CD8-positive, alpha-beta memory T cell (primary cell): ENCODE measurements around the gene B4GALT5. TPM values are rescaled to one million over a fixed set of nuclear protein-coding genes. Genes with fewer than 3 reads are reported as not detected.
A peak's percentile ranks its signal among the peaks of the same experiment; 100 is the strongest.
"Not testable (repeated sequence)": the region's sequence is repeated elsewhere in the genome, so short reads cannot be mapped to it uniquely, and the experiment has no call there.

ENCODE experiments used
- CTCF ChIA-PET: fragments of 350-600 bp; sonication (Branson Sonifier 250); formaldehyde crosslinking; loops from one replicate; lab custom pipeline; 2021; ENCODE audit warnings: antibody characterized with exemption; lab: Charles Lee
- POLR2A ChIA-PET: fragments of 350-600 bp; sonication (Branson Sonifier 250); formaldehyde crosslinking; loops from one replicate; lab custom pipeline; 2021; ENCODE audit warnings: antibody characterized with exemption; lab: Charles Lee
- DNase-seq, 5 donors: peaks; one replicate each; pipeline versions ENCODE4 v3.0.0 to v3.0.0-alpha.2; 2020 to 2022; ENCODE audit warnings: mixed read lengths in 1 of 5
- H3K27ac ChIP-seq: one replicate; pipeline ENCODE4 v1.7.0; 2013; ENCODE audit warnings: low read depth, mild to moderate bottlenecking, low read length, moderate library complexity
- H3K27me3 ChIP-seq: 2 replicates; pipeline ENCODE4 v1.7.0; 2013; ENCODE audit warnings: low read length, mild to moderate bottlenecking; ENCODE audit not compliant: insufficient read depth, poor library complexity, severe bottlenecking
- H3K36me3 ChIP-seq: 2 replicates; pipeline ENCODE4 v1.7.0; 2013; ENCODE audit warnings: mild to moderate bottlenecking, low read length, moderate library complexity; ENCODE audit not compliant: insufficient read depth
- H3K4me1 ChIP-seq: 2 replicates; pipeline ENCODE4 v1.7.0; 2013; ENCODE audit warnings: mild to moderate bottlenecking, low read length, moderate library complexity; ENCODE audit not compliant: insufficient read depth
- H3K4me3 ChIP-seq: 2 replicates; pipeline ENCODE4 v1.7.0; 2013; ENCODE audit warnings: mild to moderate bottlenecking, low read length
- H3K9me3 ChIP-seq: 2 replicates; pipeline ENCODE4 v1.7.0; 2013; ENCODE audit warnings: mild to moderate bottlenecking, low read length
- H3K27ac Mint-ChIP-seq, 8 donors: one replicate each; pipeline ENCODE4 v1.8.0; 2020 to 2021; ENCODE audit warnings: mixed read lengths in 8 of 8, mild to moderate bottlenecking in 6 of 8, inconsistent platforms in 3 of 8, moderate library complexity in 3 of 8
- H3K27me3 Mint-ChIP-seq, 2 donors: one replicate each; pipeline ENCODE4 v1.8.0; 2020 to 2021; ENCODE audit warnings: mixed read lengths in 2 of 2, mild to moderate bottlenecking in 1 of 2, moderate library complexity in 1 of 2
- H3K36me3 Mint-ChIP-seq, 3 donors: one replicate each; pipeline ENCODE4 v1.8.0; 2020 to 2021; ENCODE audit warnings: mixed read lengths in 3 of 3, inconsistent platforms in 1 of 3, mild to moderate bottlenecking in 1 of 3
- H3K4me1 Mint-ChIP-seq, 3 donors: one replicate each; pipeline ENCODE4 v1.8.0; 2020 to 2021; ENCODE audit warnings: mixed read lengths in 3 of 3, inconsistent platforms in 1 of 3, mild to moderate bottlenecking in 1 of 3
- H3K4me3 Mint-ChIP-seq, 7 donors: one replicate each; pipeline ENCODE4 v1.8.0; 2020 to 2021; ENCODE audit warnings: mixed read lengths in 7 of 7, mild to moderate bottlenecking in 6 of 7, moderate library complexity in 4 of 7, inconsistent platforms in 2 of 7
- H3K9me3 Mint-ChIP-seq, 5 donors: one replicate each; pipeline ENCODE4 v1.8.0; 2020 to 2022; ENCODE audit warnings: mixed read lengths in 5 of 5, mild to moderate bottlenecking in 3 of 5, moderate library complexity in 2 of 5, inconsistent platforms in 1 of 5
- polyA plus RNA-seq: library from polyadenylated mRNA; unstranded; fragments of 300-500 nt; fragmentation: Illumina TruSeq; gene quantifications from one replicate; pipeline ENCODE4 v1.2.3, GENCODE V29; 2021
- total RNA-seq, 2 experiments: library from RNA; stranded (reverse); gene quantifications; one replicate each; pipeline ENCODE4 v1.2.3, GENCODE V29; 2021

The B4GALT5 gene
- total and polyA plus RNA-seq, 3 experiments from 2014 or later = 2.0 to 39.1 (median 37.5) TPM

GRCh38 chr20:49727894-49728885, 14.5 kb upstream of the B4GALT5 start:
- Mint-ChIP-seq H3K27me3 (peaks cover 0 to 8% of the 10 kb centered on the region in 2 donors), H3K9me3 (no peaks in the 10 kb centered on the region), H3K4me3 (no peak overlapping the region), H3K27ac (no peak overlapping the region), H3K4me1 (peaks cover 11 to 12% (median 12%) of the 10 kb centered on the region in 3 donors), H3K36me3 (no peaks in the 10 kb centered on the region)
- no peak for DNase-seq
- Histone ChIP-seq H3K4me1 (peaks cover 7% of the 10 kb centered on the region), H3K4me3 (no peak overlapping the region), H3K36me3 (no peaks in the 10 kb centered on the region), H3K9me3 (no peaks in the 10 kb centered on the region), H3K27me3 (no peaks in the 10 kb centered on the region), H3K27ac (no peak overlapping the region)
- ChIA-PET POLR2A (interaction anchor here (0.6 kb wide), 1 partner anchor 223 kb away, joined by 7 read pairs; no protein-coding TSS in a partner anchor), CTCF (no interaction called here)

DNA sequence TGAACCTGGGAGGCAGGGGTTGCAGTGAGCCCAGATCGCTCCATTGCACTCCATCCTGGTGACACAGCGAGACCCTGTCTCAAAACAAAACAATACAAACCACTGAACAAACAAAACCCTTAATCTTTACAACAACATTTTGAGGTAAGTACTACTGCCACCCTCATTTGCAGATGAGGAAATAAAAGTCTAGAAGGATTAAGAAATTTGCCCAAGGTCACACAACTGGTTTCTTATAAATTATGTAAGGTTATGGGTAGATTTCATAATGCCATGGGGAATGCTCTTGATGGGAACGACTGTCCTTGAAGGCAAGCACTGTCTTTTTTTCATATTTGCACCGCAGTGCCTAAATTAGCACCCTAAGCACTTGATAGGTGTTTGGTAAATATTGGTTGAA, 13.8 kb upstream of the B4GALT5 start:
- no peak for DNase-seq
- H3K4me1 Mint-ChIP-seq = peaks cover 11 to 12% (median 12%) of the 10 kb centered on the region in 3 donors
- H3K27me3 ChIP-seq = no peaks in the 10 kb centered on the region
- no peaks in the 10 kb centered on the region for H3K9me3 Mint-ChIP-seq
- peaks cover 7% of the 10 kb centered on the region for H3K4me1 ChIP-seq
- POLR2A ChIA-PET = no interaction called here
- H3K36me3 Mint-ChIP-seq = no peaks in the 10 kb centered on the region
- no peak overlapping the region for H3K27ac Mint-ChIP-seq
- H3K4me3 ChIP-seq = no peak overlapping the region
- no peaks in the 10 kb centered on the region for H3K9me3 ChIP-seq
- no peak overlapping the region for H3K27ac ChIP-seq
- H3K27me3 Mint-ChIP-seq = peaks cover 0 to 8% of the 10 kb centered on the region in 2 donors
- H3K4me3 Mint-ChIP-seq = no peak overlapping the region
- H3K36me3 ChIP-seq = no peaks in the 10 kb centered on the region
- CTCF ChIA-PET = no interaction called here

DNA sequence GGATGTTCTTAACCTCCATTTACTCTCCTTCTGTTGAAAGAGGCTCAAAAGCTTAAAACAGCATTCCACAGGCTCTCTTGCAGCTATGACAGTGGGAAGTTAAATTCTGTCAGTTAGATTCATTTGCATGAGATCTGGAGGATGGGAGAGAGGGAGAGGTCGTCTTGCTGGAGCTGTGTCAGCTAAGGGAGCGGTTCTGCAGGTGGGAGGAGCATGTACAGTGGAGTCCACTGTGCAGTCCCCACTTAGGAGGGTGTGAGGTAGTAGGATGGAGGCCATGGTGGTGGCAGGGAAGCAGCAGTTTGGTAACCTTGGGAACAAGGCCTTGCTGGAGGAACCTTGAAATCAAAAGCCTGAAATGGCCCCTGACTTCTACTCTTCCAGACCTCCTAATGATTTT, 12.0 kb upstream of the B4GALT5 start:
- no peaks in the 10 kb centered on the region for H3K36me3 Mint-ChIP-seq
- H3K27ac Mint-ChIP-seq = peak overlapping the region in 1 of 8 donors; percentile 81
- POLR2A ChIA-PET = no interaction called here

GRCh38 chr20:49725224-49725606, 11.5 kb upstream of the B4GALT5 start:
- Mint-ChIP-seq H3K4me3 (peak overlapping the region in 1 of 7 donors; percentile 31), H3K27ac (peak overlapping the region in 5 of 8 donors; percentile 24 to 83 (median 32)), H3K4me1 (peaks cover 11 to 12% (median 12%) of the 10 kb centered on the region in 3 donors)
- H3K9me3 ChIP-seq, H3K4me1 ChIP-seq, DNase-seq, POLR2A ChIA-PET, H3K9me3 Mint-ChIP-seq, H3K4me3 ChIP-seq, H3K27me3 Mint-ChIP-seq, H3K36me3 Mint-ChIP-seq, H3K36me3 ChIP-seq, H3K27me3 ChIP-seq, H3K27ac ChIP-seq: not testable (repeated sequence)
- CTCF ChIA-PET = interaction anchor here (1.1 to 1.7 kb wide), 4 partner anchors 10 to 105 kb away, joined by 3 to 5 read pairs (median 3); no protein-coding TSS in a partner anchor

More for the DNA sequence above, 12.0 kb upstream of the B4GALT5 start:
- no peaks in the 10 kb centered on the region for H3K9me3 ChIP-seq
- peaks cover 11 to 12% (median 12%) of the 10 kb centered on the region in 3 donors for H3K4me1 Mint-ChIP-seq
- H3K4me3 ChIP-seq = no peak overlapping the region
- H3K27me3 Mint-ChIP-seq = peaks cover 0 to 8% of the 10 kb centered on the region in 2 donors
- H3K27me3 ChIP-seq = no peaks in the 10 kb centered on the region
- no peak overlapping the region for H3K27ac ChIP-seq
- no peak for DNase-seq
- H3K9me3 Mint-ChIP-seq = no peaks in the 10 kb centered on the region
- H3K4me1 ChIP-seq = peaks cover 7% of the 10 kb centered on the region
- H3K4me3 Mint-ChIP-seq = no peak overlapping the region
- CTCF ChIA-PET = interaction anchor here (1.1 to 1.5 kb wide), 2 partner anchors 15 to 105 kb away, joined by 3 read pairs; no protein-coding TSS in a partner anchor
- H3K36me3 ChIP-seq = no peaks in the 10 kb centered on the region

- Mint-ChIP-seq H3K36me3 (no peaks in the 10 kb centered on the region), H3K4me1 (peaks cover 11 to 12% (median 12%) of the 10 kb centered on the region in 3 donors), H3K27ac (peak overlapping the region in 5 of 8 donors; percentile 24 to 83 (median 32)), H3K4me3 (peak overlapping the region in 2 of 7 donors; percentile 31 to 46), H3K27me3 (peaks cover 0 to 3% of the 10 kb centered on the region in 2 donors), H3K9me3 (no peaks in the 10 kb centered on the region)
- H3K9me3 ChIP-seq = no peaks in the 10 kb centered on the region
- CTCF ChIA-PET = interaction anchor here (1.1 to 1.7 kb wide), 4 partner anchors 9 to 104 kb away, joined by 3 to 5 read pairs (median 3); no protein-coding TSS in a partner anchor
- H3K36me3 ChIP-seq = no peaks in the 10 kb centered on the region
- peaks cover 7% of the 10 kb centered on the region for H3K4me1 ChIP-seq
- POLR2A ChIA-PET = no interaction called here
- H3K27me3 ChIP-seq = no peaks in the 10 kb centered on the region
- no peak overlapping the region for H3K4me3 ChIP-seq
- no peak overlapping the region for H3K27ac ChIP-seq
- DNase-seq = peak in 1 of 5 donors; percentile 10
Measured at GRCh38 chr20:49724408-49725223, 10.9 kb upstream of the B4GALT5 start.

DNA sequence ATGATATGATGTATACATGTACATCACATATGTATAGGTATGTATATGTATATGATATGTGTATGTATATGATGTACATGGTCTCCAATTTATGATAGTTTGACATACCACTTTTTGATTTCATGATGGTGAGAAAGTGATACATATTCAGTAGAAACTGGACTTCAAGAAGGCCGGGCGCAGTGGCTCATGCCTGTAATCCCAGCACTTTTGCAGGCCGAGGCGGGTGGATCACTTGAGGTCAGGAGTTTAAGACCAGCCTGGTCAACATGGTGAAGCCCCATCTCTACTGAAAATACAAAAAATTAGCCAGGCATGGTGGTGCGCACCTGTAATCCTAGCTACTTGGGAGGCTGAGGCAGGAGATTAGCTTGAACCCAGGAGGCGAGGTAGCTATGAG, 10.1 kb upstream of the B4GALT5 start:
- H3K9me3 Mint-ChIP-seq, H3K4me1 ChIP-seq, H3K27me3 Mint-ChIP-seq, DNase-seq, H3K27ac ChIP-seq, H3K27me3 ChIP-seq, H3K9me3 ChIP-seq, H3K36me3 Mint-ChIP-seq, H3K4me3 Mint-ChIP-seq, H3K4me3 ChIP-seq, H3K27ac Mint-ChIP-seq, POLR2A ChIA-PET, H3K36me3 ChIP-seq: not testable (repeated sequence)
- H3K4me1 Mint-ChIP-seq = peaks cover 11 to 12% (median 12%) of the 10 kb centered on the region in 3 donors
- CTCF ChIA-PET = interaction anchor here (1.7 kb wide), 1 partner anchor 55 kb away, joined by 5 read pairs; no protein-coding TSS in a partner anchor

GRCh38 chr20:49721326-49721725, 7.6 kb upstream of the B4GALT5 start:
- H3K36me3 Mint-ChIP-seq, H3K36me3 ChIP-seq, H3K27me3 ChIP-seq, H3K4me1 ChIP-seq, H3K27ac Mint-ChIP-seq, H3K9me3 Mint-ChIP-seq, H3K27me3 Mint-ChIP-seq, H3K9me3 ChIP-seq, DNase-seq, POLR2A ChIA-PET, CTCF ChIA-PET, H3K27ac ChIP-seq, H3K4me3 Mint-ChIP-seq, H3K4me3 ChIP-seq: not testable (repeated sequence)
- peaks cover 11 to 12% (median 12%) of the 10 kb centered on the region in 3 donors for H3K4me1 Mint-ChIP-seq
